Activated naive CD4-positive, alpha-beta T cell treated with anti-CD3 and anti-CD28 coated beads for 36 hours (primary cell): ENCODE measurements around the gene DSE. TPM values are rescaled to one million over a fixed set of nuclear protein-coding genes. Genes with fewer than 3 reads are reported as not detected.

Experiments used
- CTCF ChIA-PET: fragments of 350-600 bp; sonication (Branson Sonifier 250); formaldehyde crosslinking; loops from one replicate; lab custom pipeline; 2021; ENCODE audit warnings: antibody characterized with exemption; lab: Charles Lee
- DNase-seq: peaks from one replicate; pipeline ENCODE4 v3.0.0-alpha.2; 2020
- H3K27ac Mint-ChIP-seq: one replicate; pipeline ENCODE4 v1.8.0; 2021; ENCODE audit warnings: mild to moderate bottlenecking, mixed read lengths
- H3K27me3 Mint-ChIP-seq: one replicate; pipeline ENCODE4 v1.8.0; 2021; ENCODE audit warnings: low read depth, mixed read lengths
- H3K36me3 Mint-ChIP-seq: one replicate; pipeline ENCODE4 v1.8.0; 2021; ENCODE audit warnings: low read depth, mixed read lengths
- H3K4me1 Mint-ChIP-seq: one replicate; pipeline ENCODE4 v1.8.0; 2021; ENCODE audit warnings: low read depth, mixed read lengths
- H3K4me3 Mint-ChIP-seq: one replicate; pipeline ENCODE4 v1.8.0; 2021; ENCODE audit warnings: mild to moderate bottlenecking, moderate library complexity, mixed read lengths
- H3K9me3 Mint-ChIP-seq: one replicate; pipeline ENCODE4 v1.8.0; 2021; ENCODE audit warnings: mixed read lengths
- intact Hi-C: fragments of 100-400 bp; cut with micrococcal nuclease; formaldehyde crosslinking; loops from one replicate; pipeline ENCODE4 v1.15.1; 2023
- total RNA-seq, 2 experiments: library from RNA; stranded (reverse); gene quantifications; one replicate each; pipeline ENCODE4 v1.2.3, GENCODE V29; 2021

DSE gene
- total RNA-seq, 2 experiments from 2014 or later, result 2.1 to 3.2 TPM

- DNase-seq, result no peak
- intact Hi-C loops, result no loop called here
- Mint-ChIP-seq H3K27ac (no peak overlapping the region), H3K36me3 (no peaks in the 10 kb centered on the region), H3K4me1 (peaks cover 16% of the 10 kb centered on the region), H3K27me3 (no peaks in the 10 kb centered on the region), H3K9me3 (no peaks in the 10 kb centered on the region), H3K4me3 (no peak overlapping the region)
- CTCF ChIA-PET, result interaction anchor here (1.3 kb wide), 1 partner anchor 12 kb away, joined by 4 read pairs; no protein-coding TSS in a partner anchor
These were observed 21.6 kb downstream of the DSE start for GRCh38 chr6:116392132-116393013.

GRCh38 chr6:116393430-116393829 lies 22.7 kb downstream of the DSE start:
- Mint-ChIP-seq H3K27me3 (no peaks in the 10 kb centered on the region), H3K36me3 (no peaks in the 10 kb centered on the region), H3K4me1 (peaks cover 16% of the 10 kb centered on the region), H3K4me3 (no peak overlapping the region), H3K27ac (no peak overlapping the region), H3K9me3 (no peaks in the 10 kb centered on the region)
- intact Hi-C loops, result no loop called here
- CTCF ChIA-PET, result interaction anchor here (1.3 kb wide), 1 partner anchor 11 kb away, joined by 4 read pairs; no protein-coding TSS in a partner anchor
- DNase-seq, result no peak

GRCh38 chr6:116395647-116396046 lies 24.9 kb downstream of the DSE start:
- no peak for DNase-seq
- H3K4me1 Mint-ChIP-seq, result peaks cover 16% of the 10 kb centered on the region
- no peaks in the 10 kb centered on the region for H3K36me3 Mint-ChIP-seq
- H3K9me3 Mint-ChIP-seq, result no peaks in the 10 kb centered on the region
- no peak overlapping the region for H3K4me3 Mint-ChIP-seq
- no peaks in the 10 kb centered on the region for H3K27me3 Mint-ChIP-seq
- intact Hi-C loops, result no loop called here
- H3K27ac Mint-ChIP-seq, result no peak overlapping the region
- CTCF ChIA-PET, result interaction anchor here (0.6 kb wide), 1 partner anchor 1665 kb away, joined by 3 read pairs; no protein-coding TSS in a partner anchor

DNA sequence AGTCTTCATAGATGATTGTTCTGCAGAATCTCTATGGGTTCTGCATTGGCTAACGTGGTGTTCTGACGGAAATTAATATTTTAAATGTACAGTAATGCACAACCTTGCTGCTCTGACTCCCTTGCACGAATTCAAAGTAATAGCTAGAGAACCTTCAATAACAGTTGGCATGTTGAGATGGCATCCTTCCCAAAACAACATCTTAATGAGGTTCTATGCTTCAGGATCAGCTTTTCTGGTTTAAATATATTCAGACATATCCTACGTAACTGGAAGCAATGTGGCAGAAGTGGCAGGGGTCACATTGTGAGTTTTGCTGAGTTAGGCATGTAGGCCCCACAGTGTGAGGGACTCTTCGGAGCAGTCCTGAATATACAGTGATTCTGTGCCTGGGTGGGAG lies 25.7 kb downstream of the DSE start:
- H3K27me3 Mint-ChIP-seq, result no peaks in the 10 kb centered on the region
- H3K4me3 Mint-ChIP-seq, result no peak overlapping the region
- no peaks in the 10 kb centered on the region for H3K9me3 Mint-ChIP-seq
- H3K36me3 Mint-ChIP-seq, result no peaks in the 10 kb centered on the region
- no peak overlapping the region for H3K27ac Mint-ChIP-seq
- H3K4me1 Mint-ChIP-seq, result peaks cover 16% of the 10 kb centered on the region
- CTCF ChIA-PET, result no interaction called here
- intact Hi-C loops, result no loop called here
- DNase-seq, result no peak

GRCh38 chr6:116397914-116398313 lies 27.2 kb downstream of the DSE start:
- intact Hi-C loops, result no loop called here
- no peak overlapping the region for H3K4me3 Mint-ChIP-seq
- H3K9me3 Mint-ChIP-seq, result no peaks in the 10 kb centered on the region
- H3K4me1 Mint-ChIP-seq, result peaks cover 6% of the 10 kb centered on the region
- no peaks in the 10 kb centered on the region for H3K36me3 Mint-ChIP-seq
- CTCF ChIA-PET, result interaction anchor here (0.6 kb wide), 1 partner anchor 113 kb away, joined by 4 read pairs; no protein-coding TSS in a partner anchor
- H3K27ac Mint-ChIP-seq, result no peak overlapping the region
- H3K27me3 Mint-ChIP-seq, result no peaks in the 10 kb centered on the region
- no peak for DNase-seq

DNA sequence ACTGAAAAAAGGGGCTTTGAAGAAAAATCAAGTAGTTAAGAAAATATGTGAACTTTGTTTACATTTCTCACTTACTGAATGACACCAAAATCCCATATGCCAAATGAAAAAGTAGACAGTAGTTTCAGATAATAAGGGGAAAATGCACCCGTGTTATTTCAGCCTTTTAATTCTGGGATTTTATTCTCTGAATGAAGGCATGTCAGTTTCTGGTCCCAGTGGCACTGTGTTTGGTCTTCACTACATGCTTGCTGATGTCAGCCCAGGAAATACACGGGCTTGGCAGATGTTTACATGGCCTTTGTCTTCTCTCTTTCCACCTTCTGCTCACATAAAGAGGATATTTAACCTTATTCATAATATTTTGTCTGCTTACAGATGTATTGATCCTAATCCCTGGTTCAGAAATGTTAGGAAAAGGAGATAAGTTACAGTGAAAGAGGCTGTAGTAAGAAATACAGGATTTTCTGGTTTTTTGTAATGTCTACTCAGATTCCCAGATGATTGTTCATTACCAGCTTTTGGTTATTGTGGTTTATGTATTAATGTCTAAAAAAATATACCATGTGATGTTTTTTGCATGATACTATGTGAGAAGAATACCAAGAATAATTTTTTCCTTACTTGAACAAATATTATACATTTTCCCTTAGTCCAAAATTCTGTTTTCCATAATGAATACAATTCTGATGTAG lies 27.7 kb downstream of the DSE start:
- intact Hi-C loops, result no loop called here
- H3K36me3 Mint-ChIP-seq, result no peaks in the 10 kb centered on the region
- no peak for DNase-seq
- H3K9me3 Mint-ChIP-seq, result no peaks in the 10 kb centered on the region
- peaks cover 2% of the 10 kb centered on the region for H3K4me1 Mint-ChIP-seq
- no peak overlapping the region for H3K27ac Mint-ChIP-seq
- no peaks in the 10 kb centered on the region for H3K27me3 Mint-ChIP-seq
- H3K4me3 Mint-ChIP-seq, result no peak overlapping the region
- CTCF ChIA-PET, result interaction anchor here (0.6 kb wide), 1 partner anchor 112 kb away, joined by 4 read pairs; no protein-coding TSS in a partner anchor

DNA sequence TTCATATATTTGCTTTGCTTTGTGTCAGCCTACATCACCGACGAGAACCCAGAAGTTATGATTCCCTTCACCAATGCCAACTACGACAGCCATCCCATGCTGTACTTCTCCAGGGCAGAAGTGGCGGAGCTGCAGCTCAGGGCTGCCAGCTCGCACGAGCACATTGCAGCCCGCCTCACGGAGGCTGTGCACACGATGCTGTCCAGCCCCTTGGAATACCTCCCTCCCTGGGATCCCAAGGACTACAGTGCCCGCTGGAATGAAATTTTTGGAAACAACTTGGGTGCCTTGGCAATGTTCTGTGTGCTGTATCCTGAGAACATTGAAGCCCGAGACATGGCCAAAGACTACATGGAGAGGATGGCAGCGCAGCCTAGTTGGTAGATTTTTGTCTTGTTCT lies 28.5 kb downstream of the DSE start:
- DNase-seq, result no peak
- no peaks in the 10 kb centered on the region for H3K9me3 Mint-ChIP-seq
- CTCF ChIA-PET, result no interaction called here
- no peak overlapping the region for H3K4me3 Mint-ChIP-seq
- H3K27me3 Mint-ChIP-seq, result no peaks in the 10 kb centered on the region
- H3K36me3 Mint-ChIP-seq, result no peaks in the 10 kb centered on the region
- no peaks in the 10 kb centered on the region for H3K4me1 Mint-ChIP-seq
- no peak overlapping the region for H3K27ac Mint-ChIP-seq
- intact Hi-C loops, result no loop called here

DNA sequence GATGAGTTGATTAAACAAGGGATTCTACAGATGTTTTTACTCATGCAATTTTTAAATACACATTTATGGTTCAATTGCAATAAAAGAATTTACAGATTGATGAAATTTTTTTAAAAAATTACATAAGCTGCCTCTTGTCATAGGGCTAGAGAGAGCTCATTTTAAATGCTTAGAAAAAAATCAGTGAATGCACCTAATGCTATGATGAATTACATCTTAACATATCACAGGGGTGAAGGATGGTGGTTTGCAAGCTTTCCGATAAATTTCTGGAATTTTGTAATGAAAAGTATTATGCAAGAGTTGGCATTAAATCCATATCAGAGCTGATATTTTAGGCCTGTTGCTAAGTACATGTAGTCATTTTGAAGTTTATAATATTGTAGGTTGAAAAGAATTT lies 29.6 kb downstream of the DSE start:
- CTCF ChIA-PET, result no interaction called here
- intact Hi-C loops, result no loop called here
- Mint-ChIP-seq H3K27ac (no peak overlapping the region), H3K27me3 (peaks cover 2% of the 10 kb centered on the region), H3K36me3 (no peaks in the 10 kb centered on the region), H3K4me3 (no peak overlapping the region), H3K4me1 (no peaks in the 10 kb centered on the region), H3K9me3 (no peaks in the 10 kb centered on the region)
- no peak for DNase-seq

GRCh38 chr6:116402108-116402937 lies 31.6 kb downstream of the DSE start:
- Mint-ChIP-seq H3K4me1 (no peaks in the 10 kb centered on the region), H3K36me3 (no peaks in the 10 kb centered on the region), H3K4me3 (no peak overlapping the region), H3K27me3 (peaks cover 6% of the 10 kb centered on the region), H3K9me3 (no peaks in the 10 kb centered on the region), H3K27ac (no peak overlapping the region)
- no peak for DNase-seq
- CTCF ChIA-PET, result interaction anchor here (1.5 kb wide), 1 partner anchor 114 kb away, joined by 3 read pairs; no protein-coding TSS in a partner anchor
- intact Hi-C loops, result no loop called here

DNA sequence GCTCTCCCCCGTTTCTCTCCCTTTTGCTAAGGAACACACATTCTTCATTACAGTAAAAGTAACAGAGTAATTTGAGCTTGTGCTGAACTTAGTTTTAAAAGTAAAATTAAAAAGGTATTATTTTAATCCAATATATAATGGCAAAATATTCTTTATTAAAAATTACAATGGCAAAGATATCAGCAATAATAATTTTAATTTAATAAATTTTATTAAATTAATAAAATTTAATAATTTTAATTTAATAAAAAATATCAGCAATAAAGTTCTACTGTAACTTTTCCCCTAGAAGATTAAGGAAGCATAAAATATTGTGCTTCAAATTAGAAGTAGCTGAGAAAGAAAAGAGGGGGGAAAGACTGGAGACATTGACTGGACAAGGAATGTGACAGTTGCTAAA lies 32.5 kb downstream of the DSE start:
- CTCF ChIA-PET, result interaction anchor here (2.0 kb wide), 1 partner anchor 135 kb away, joined by 4 read pairs; no protein-coding TSS in a partner anchor
- intact Hi-C loops, result no loop called here
- no peaks in the 10 kb centered on the region for H3K36me3 Mint-ChIP-seq

GRCh38 chr6:116404696-116405095 lies 33.9 kb downstream of the DSE start:
- Mint-ChIP-seq H3K9me3 (no peaks in the 10 kb centered on the region), H3K27me3 (peaks cover 9% of the 10 kb centered on the region), H3K36me3 (no peaks in the 10 kb centered on the region), H3K27ac (no peak overlapping the region), H3K4me1 (no peaks in the 10 kb centered on the region), H3K4me3 (no peak overlapping the region)
- CTCF ChIA-PET, result interaction anchor here (1.0 to 2.0 kb wide), 2 partner anchors 11 to 136 kb away, joined by 4 read pairs; no protein-coding TSS in a partner anchor
- DNase-seq, result no peak
- intact Hi-C loops, result no loop called here

More for the DNA sequence above, 32.5 kb downstream of the DSE start:
- Mint-ChIP-seq H3K27me3 (peaks cover 6% of the 10 kb centered on the region), H3K27ac (no peak overlapping the region), H3K4me3 (no peak overlapping the region), H3K9me3 (no peaks in the 10 kb centered on the region), H3K4me1 (no peaks in the 10 kb centered on the region)
- DNase-seq, result no peak

DNA sequence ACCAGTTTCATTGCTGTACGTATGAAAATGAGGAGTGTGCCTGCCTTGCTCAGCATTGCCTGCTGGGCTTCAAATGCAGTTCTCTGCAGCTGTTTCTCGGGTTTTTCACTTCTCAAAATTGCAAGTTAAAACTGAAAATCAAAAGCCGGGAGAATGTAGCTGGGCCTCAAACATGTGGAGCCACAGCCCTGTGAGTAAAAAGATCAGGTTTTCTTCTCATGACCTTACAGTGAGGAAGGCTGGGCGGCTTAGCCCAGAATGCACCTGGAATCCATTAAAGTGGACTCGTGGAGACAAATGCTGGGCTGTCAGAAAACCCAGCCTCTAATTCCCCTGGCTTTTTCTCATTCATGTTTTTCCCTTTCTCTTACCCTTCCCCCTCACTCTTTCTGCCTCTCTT lies 34.4 kb downstream of the DSE start:
- Mint-ChIP-seq H3K36me3 (no peaks in the 10 kb centered on the region), H3K27me3 (peaks cover 9% of the 10 kb centered on the region), H3K4me1 (no peaks in the 10 kb centered on the region), H3K4me3 (no peak overlapping the region), H3K9me3 (no peaks in the 10 kb centered on the region), H3K27ac (no peak overlapping the region)
- CTCF ChIA-PET, result interaction anchor here (1.0 to 2.0 kb wide), 2 partner anchors 12 to 137 kb away, joined by 4 read pairs; no protein-coding TSS in a partner anchor
- intact Hi-C loops, result no loop called here
- DNase-seq, result no peak
